SKM-1 treated with dmso at 0.1 percent for 144 hours (cell line): ENCODE results near the gene PLA2G2E.

Experiments
- DNase-seq: peaks from one replicate; lab custom pipeline; 2025; ENCODE audit not compliant: unreplicated experiment; lab: John Stamatoyannopoulos, UW

PLA2G2E gene

GRCh38 chr1:19923137-19923952 lies at the start of gene PLA2G2E:
Gene PLA2G2E, minus strand, starts transcription at chr1:19923617. Its CDS starts 58 bp downstream, at chr1:19923559.
- no peak for DNase-seq

GRCh38 chr1:19971664-19972063 lies 48.2 kb upstream of the PLA2G2E start:
- no peak for DNase-seq

- no peak for DNase-seq
These were observed 46.7 kb upstream of the PLA2G2E start for GRCh38 chr1:19969898-19970660.

GRCh38 chr1:19967808-19968207 lies 44.4 kb upstream of the PLA2G2E start:
- no peak for DNase-seq

- no peak for DNase-seq
These were observed 41.1 kb upstream of the PLA2G2E start for GRCh38 chr1:19964542-19964941.

- DNase-seq, result no peak
These were observed 40.2 kb upstream of the PLA2G2E start for GRCh38 chr1:19963636-19964035.

- DNase-seq, result no peak
These were observed 37.2 kb upstream of the PLA2G2E start for GRCh38 chr1:19960591-19960990.

GRCh38 chr1:19957779-19958178 lies 34.4 kb upstream of the PLA2G2E start:
- DNase-seq, result no peak

- no peak for DNase-seq
These were observed 32.2 kb upstream of the PLA2G2E start for GRCh38 chr1:19955534-19956170.

- DNase-seq, result no peak
These were observed 30.6 kb upstream of the PLA2G2E start for GRCh38 chr1:19954059-19954458.

- no peak for DNase-seq
These were observed 25.6 kb upstream of the PLA2G2E start for GRCh38 chr1:19949016-19949415.

- no peak for DNase-seq
These were observed 23.6 kb upstream of the PLA2G2E start for GRCh38 chr1:19946971-19947370.

GRCh38 chr1:19946331-19946751 lies 22.9 kb upstream of the PLA2G2E start:
- no peak for DNase-seq

GRCh38 chr1:19945914-19946313 lies 22.5 kb upstream of the PLA2G2E start:
- no peak for DNase-seq

- no peak for DNase-seq
These were observed 19.2 kb upstream of the PLA2G2E start for GRCh38 chr1:19942657-19943056.

- no peak for DNase-seq
These were observed 18.7 kb upstream of the PLA2G2E start for GRCh38 chr1:19942088-19942487.

GRCh38 chr1:19941206-19941568 lies 17.8 kb upstream of the PLA2G2E start:
- DNase-seq, result no peak

- DNase-seq, result no peak
These were observed 17.2 kb upstream of the PLA2G2E start for GRCh38 chr1:19940486-19941205.

- DNase-seq, result no peak
These were observed 15.1 kb upstream of the PLA2G2E start for GRCh38 chr1:19938472-19938871.

- DNase-seq, result no peak
These were observed 12.8 kb upstream of the PLA2G2E start for GRCh38 chr1:19936061-19936750.

- DNase-seq, result no peak
These were observed 10.9 kb upstream of the PLA2G2E start for GRCh38 chr1:19934336-19934735.
